Common myeloid progenitor, CD34-positive (primary cell): ENCODE results near the gene XRCC4.

Source experiments
- CTCF ChIA-PET: fragments of 350-600 bp; sonication (Branson Sonifier 250); formaldehyde crosslinking; loops from one replicate; lab custom pipeline; 2021; ENCODE audit warnings: antibody characterized with exemption; lab: Charles Lee
- POLR2A ChIA-PET: fragments of 350-600 bp; sonication (Branson Sonifier 250); formaldehyde crosslinking; loops from one replicate; lab custom pipeline; 2021; ENCODE audit warnings: antibody characterized with exemption; lab: Charles Lee
- DNase-seq, 3 donors: peaks; one replicate each; pipeline versions ENCODE4 v3.0.0 to v3.0.0-alpha.2; 2013
- H3K27ac ChIP-seq, 2 experiments: 1 replicate in 1 of 2; 2 replicates in 1 of 2; pipeline ENCODE4 v1.7.0; 2013; ENCODE audit warnings: inconsistent platforms in 2 of 2, low read length in 2 of 2, mild to moderate bottlenecking in 2 of 2, low read depth in 1 of 2, moderate library complexity in 1 of 2; ENCODE audit not compliant: severe bottlenecking in 2 of 2, insufficient read depth in 1 of 2, poor library complexity in 1 of 2
- H3K27me3 ChIP-seq, 5 experiments: replicated peaks in 2 of 5; 1 replicate in 3 of 5; 2 replicates in 2 of 5; pipeline versions ENCODE4 v1.6.1 to v1.7.0; 2013; ENCODE audit warnings: low read length in 4 of 5, mild to moderate bottlenecking in 2 of 5, moderate library complexity in 2 of 5, inconsistent platforms in 1 of 5; ENCODE audit not compliant: insufficient read depth in 5 of 5, control insufficient read depth in 4 of 5
- H3K36me3 ChIP-seq, 4 experiments: 1 replicate in 2 of 4; 2 replicates in 2 of 4; pipeline versions ENCODE4 v1.6.1 to v1.7.0; 2013; ENCODE audit warnings: low read length in 3 of 4, control low read depth in 1 of 4, mild to moderate bottlenecking in 1 of 4; ENCODE audit not compliant: control insufficient read depth in 4 of 4, insufficient read depth in 4 of 4
- H3K4me1 ChIP-seq, 4 experiments: 1 replicate in 3 of 4; 2 replicates in 1 of 4; pipeline versions ENCODE4 v1.6.1 to v1.7.1; 2013; ENCODE audit warnings: low read length in 3 of 4, mild to moderate bottlenecking in 3 of 4, control low read depth in 1 of 4, inconsistent platforms in 1 of 4, moderate library complexity in 1 of 4; ENCODE audit not compliant: control insufficient read depth in 4 of 4, insufficient read depth in 4 of 4; ENCODE audit errors: control extremely low read depth in 1 of 4
- H3K4me3 ChIP-seq, 7 experiments: 1 replicate in 4 of 7; 2 replicates in 3 of 7; pipeline versions ENCODE4 v1.5.1 to v1.7.0; 2013; ENCODE audit warnings: mild to moderate bottlenecking in 7 of 7, low read length in 6 of 7, moderate library complexity in 6 of 7, inconsistent platforms in 2 of 7, low read depth in 2 of 7, control low read depth in 1 of 7; ENCODE audit not compliant: insufficient read depth in 4 of 7, control insufficient read depth in 1 of 7; ENCODE audit errors: extremely low read depth in 1 of 7
- H3K9me3 ChIP-seq, 5 experiments: 1 replicate in 4 of 5; 2 replicates in 1 of 5; pipeline versions ENCODE4 v1.6.1 to v1.7.1; 2013; ENCODE audit warnings: low read length in 4 of 5, mild to moderate bottlenecking in 2 of 5, inconsistent platforms in 1 of 5, low read depth in 1 of 5, moderate library complexity in 1 of 5; ENCODE audit not compliant: control insufficient read depth in 4 of 5, insufficient read depth in 2 of 5; ENCODE audit errors: control extremely low read depth in 1 of 5
- WGBS: methylation state at CpG from one replicate; pipeline ENCODE4 v1.1.5; 2013; ENCODE audit not compliant: insufficient coverage; 5-methylcytosine and 5-hydroxymethylcytosine counted together

Gene XRCC4

DNA sequence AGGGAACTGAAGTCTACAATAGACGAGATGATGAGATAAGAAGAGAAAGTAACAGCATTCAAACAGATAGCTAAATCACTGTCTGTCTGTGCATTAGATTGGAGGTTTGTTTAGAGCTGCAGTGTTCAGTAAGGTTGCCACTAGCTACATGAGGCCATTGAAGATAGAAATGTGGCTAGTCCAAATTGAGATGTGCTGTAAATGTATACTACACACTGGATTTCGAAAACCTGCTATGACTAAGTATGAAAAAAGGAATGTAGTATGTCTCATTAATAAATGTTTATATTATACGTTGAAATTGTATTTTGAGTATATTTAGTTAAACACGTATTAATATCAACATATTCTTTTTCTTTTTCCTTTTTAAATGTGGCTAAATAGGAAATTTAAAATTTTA, 142.1 kb downstream of the XRCC4 start:
- H3K4me1 ChIP-seq = no peaks in the 10 kb centered on the region
- no peak overlapping the region for H3K27ac ChIP-seq
- ChIA-PET POLR2A (no interaction called here), CTCF (no interaction called here)
- H3K9me3 ChIP-seq = no peaks in the 10 kb centered on the region
- H3K27me3 ChIP-seq = no peaks in the 10 kb centered on the region
- 0% methylated on average over 1 of the region's 4 CpGs for WGBS
- peak in 1 of 3 donors; percentile 3 for DNase-seq
- H3K36me3 ChIP-seq = no peaks in the 10 kb centered on the region
- no peak overlapping the region for H3K4me3 ChIP-seq

DNA sequence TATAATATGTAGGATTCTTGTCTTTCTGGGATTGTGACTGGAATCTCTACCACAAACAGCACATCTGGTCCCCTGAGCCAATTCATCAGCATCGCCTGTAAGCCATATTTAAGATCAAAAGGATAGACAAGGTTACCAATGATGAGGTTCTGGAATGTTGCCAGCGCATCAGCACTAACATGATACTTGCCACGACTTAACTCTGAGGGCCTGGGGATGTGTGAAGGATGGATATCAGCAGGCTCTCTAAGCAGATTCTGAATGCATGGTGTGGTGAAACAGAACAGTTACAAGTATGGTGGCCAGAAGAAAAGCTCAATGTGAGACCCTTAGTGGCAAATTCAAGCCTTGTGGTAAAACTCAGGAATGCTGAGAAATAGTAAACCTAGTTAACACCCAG, 143.0 kb downstream of the XRCC4 start:
- Histone ChIP-seq H3K4me3 (no peak overlapping the region), H3K36me3 (no peaks in the 10 kb centered on the region), H3K9me3 (no peaks in the 10 kb centered on the region), H3K4me1 (no peaks in the 10 kb centered on the region), H3K27ac (no peak overlapping the region), H3K27me3 (no peaks in the 10 kb centered on the region)
- ChIA-PET CTCF (no interaction called here), POLR2A (interaction anchor here (0.6 kb wide), 1 partner anchor 759 kb away, joined by 3 read pairs; no protein-coding TSS in a partner anchor)
- 100% methylated on average over 1 of the region's 3 CpGs for WGBS
- DNase-seq = no peak

DNA sequence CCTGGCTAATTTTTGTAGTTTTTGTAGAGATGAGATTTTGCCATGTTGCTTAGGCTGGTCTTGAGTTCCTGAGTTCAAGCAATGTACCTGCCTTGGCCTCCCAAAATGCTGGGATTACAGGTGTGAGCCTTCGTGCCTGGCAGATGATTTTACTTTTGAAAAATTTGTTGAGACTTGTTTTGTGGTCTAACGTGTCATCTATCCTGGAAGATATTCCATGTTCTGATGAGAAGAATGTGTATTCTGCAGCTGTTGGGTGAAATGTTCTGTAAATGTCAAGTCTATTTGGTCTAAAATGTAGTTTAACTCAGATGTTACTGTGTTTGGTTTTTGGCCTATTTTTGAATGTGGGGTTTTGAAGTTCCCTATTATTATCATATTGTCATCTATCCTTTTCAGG, 145.6 kb downstream of the XRCC4 start:
- no peak overlapping the region for H3K27ac ChIP-seq
- no peaks in the 10 kb centered on the region for H3K4me1 ChIP-seq
- no peaks in the 10 kb centered on the region for H3K27me3 ChIP-seq
- ChIA-PET POLR2A (no interaction called here), CTCF (interaction anchor here (0.6 kb wide), 1 partner anchor 577 kb away, joined by 3 read pairs; no protein-coding TSS in a partner anchor)
- H3K9me3 ChIP-seq = no peaks in the 10 kb centered on the region
- H3K4me3 ChIP-seq = no peak overlapping the region
- 100% methylated on average over 1 of the region's 2 CpGs for WGBS
- no peaks in the 10 kb centered on the region for H3K36me3 ChIP-seq
- DNase-seq = no peak

DNA sequence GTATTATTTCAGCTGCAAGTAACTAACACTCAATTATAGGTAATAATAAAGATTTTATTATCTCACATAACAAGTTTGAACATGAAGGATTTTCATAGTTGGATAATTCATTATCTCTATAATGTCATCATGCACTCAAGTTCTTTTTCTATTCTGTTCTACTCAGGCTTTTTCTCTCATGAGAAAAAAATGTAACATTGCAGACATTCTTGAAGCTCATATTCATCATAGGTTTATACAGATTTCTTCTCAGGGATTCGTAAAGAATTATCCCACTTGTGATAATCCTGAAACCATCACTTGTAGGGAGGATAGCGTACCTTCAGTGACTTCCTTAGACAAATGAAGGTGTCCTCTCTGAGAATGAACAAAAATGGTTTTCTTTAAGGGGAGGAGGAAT, 150.3 kb downstream of the XRCC4 start:
- POLR2A ChIA-PET = no interaction called here
- CTCF ChIA-PET = no interaction called here

DNA sequence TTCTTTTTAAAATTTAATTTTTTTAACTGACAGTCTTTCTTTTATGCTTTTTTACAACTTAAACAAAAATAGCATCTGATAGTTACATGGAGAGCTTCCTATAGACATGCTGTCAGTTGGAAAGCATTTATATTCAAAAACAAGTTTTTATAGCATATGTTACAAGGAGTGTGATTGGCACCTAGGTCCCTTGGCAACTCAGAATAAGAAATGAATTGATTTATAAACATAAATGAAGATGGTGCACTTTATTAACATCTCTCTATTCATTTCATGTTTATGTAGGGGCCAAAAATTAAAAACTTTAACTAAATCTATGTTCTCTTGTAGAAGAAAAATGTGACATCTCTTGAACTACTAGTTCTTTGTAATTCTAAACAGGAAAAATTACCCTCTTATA, 153.2 kb downstream of the XRCC4 start:
- H3K4me1 ChIP-seq = no peaks in the 10 kb centered on the region
- no peaks in the 10 kb centered on the region for H3K9me3 ChIP-seq
- POLR2A ChIA-PET = no interaction called here
- H3K27me3 ChIP-seq = no peaks in the 10 kb centered on the region
- DNase-seq = no peak
- no peaks in the 10 kb centered on the region for H3K36me3 ChIP-seq
- CTCF ChIA-PET = interaction anchor here (0.8 kb wide), 1 partner anchor 9 kb away, joined by 3 read pairs; no protein-coding TSS in a partner anchor
- no peak overlapping the region for H3K27ac ChIP-seq
- H3K4me3 ChIP-seq = no peak overlapping the region

More for the DNA sequence above, 150.3 kb downstream of the XRCC4 start:
- H3K9me3 ChIP-seq = no peaks in the 10 kb centered on the region
- no peak overlapping the region for H3K4me3 ChIP-seq
- no peak overlapping the region for H3K27ac ChIP-seq
- DNase-seq = no peak
- H3K36me3 ChIP-seq = no peaks in the 10 kb centered on the region
- H3K27me3 ChIP-seq = no peaks in the 10 kb centered on the region
- no peaks in the 10 kb centered on the region for H3K4me1 ChIP-seq
- 100% methylated on average over 1 of the region's 2 CpGs for WGBS

DNA sequence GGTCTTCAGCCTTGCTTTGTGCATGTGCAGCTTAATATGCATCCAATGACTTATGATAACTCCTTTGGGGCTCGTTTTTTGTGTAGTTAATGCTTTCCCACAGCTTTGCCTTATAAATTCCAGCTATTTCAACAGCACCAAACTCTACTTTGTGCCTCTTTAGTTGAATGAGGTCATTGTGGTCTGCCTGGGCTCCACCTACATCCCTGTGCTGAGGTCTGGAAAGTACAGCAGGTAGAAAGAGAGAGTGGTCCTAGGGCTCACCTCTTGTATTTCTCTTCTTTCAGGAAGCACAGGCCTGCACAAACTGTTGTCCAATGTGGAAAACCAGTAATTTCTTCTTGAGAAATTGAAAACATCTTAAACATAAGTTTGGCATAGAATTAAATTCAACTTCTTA, 167.2 kb downstream of the XRCC4 start:
- WGBS = 100% methylated on average over 1 of the region's 1 CpG
- DNase-seq = no peak
- no peaks in the 10 kb centered on the region for H3K9me3 ChIP-seq
- no peak overlapping the region for H3K4me3 ChIP-seq
- H3K36me3 ChIP-seq = no peaks in the 10 kb centered on the region
- H3K4me1 ChIP-seq = no peaks in the 10 kb centered on the region
- no peaks in the 10 kb centered on the region for H3K27me3 ChIP-seq
- H3K27ac ChIP-seq = no peak overlapping the region
- ChIA-PET POLR2A (no interaction called here), CTCF (no interaction called here)

DNA sequence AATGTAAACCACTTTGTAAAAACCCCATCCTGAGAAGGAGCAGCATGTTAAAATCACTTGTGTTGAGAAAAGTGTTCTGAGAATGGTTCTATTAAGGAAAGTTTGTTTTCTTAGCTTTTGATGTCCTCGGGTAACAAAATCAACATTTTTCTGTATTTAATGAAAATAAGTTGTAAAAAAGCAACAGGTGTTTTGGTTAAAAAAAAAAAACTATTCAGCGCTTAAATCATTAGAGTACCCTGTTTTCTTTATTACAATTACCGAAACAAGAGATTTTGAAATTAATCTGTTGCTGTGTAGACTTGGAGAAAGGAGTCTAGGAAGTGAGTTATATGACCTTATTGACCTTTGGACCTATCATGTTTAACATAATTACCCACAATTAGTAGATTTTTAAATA, 167.7 kb downstream of the XRCC4 start:
- ChIA-PET CTCF (no interaction called here), POLR2A (interaction anchor here (0.6 kb wide), 1 partner anchor 9 kb away, joined by 5 read pairs; no protein-coding TSS in a partner anchor)
- H3K27me3 ChIP-seq = no peaks in the 10 kb centered on the region
- no peaks in the 10 kb centered on the region for H3K36me3 ChIP-seq
- WGBS = no CpG with 5 or more reads among the region's 3 CpGs
- no peak overlapping the region for H3K4me3 ChIP-seq
- no peaks in the 10 kb centered on the region for H3K4me1 ChIP-seq
- no peaks in the 10 kb centered on the region for H3K9me3 ChIP-seq
- no peak overlapping the region for H3K27ac ChIP-seq
- no peak for DNase-seq
